OCI-LY3 (cell line): ENCODE results near the gene STAT4.

Experiments used
- H2AFZ ChIP-seq: fragments of 200-600, 300-600 bp; shearing (Covaris generic); 2 replicates; pipeline ENCODE4 v1.6.0; 2014; ENCODE audit warnings: antibody characterized with exemption, low read depth, low read length
- H3K27ac ChIP-seq: fragments of 200-600, 300-600 bp; sonication (generic); 2 replicates; pipeline ENCODE4 v1.5.1; 2014; ENCODE audit warnings: mild to moderate bottlenecking, low read length, moderate library complexity, mixed read lengths
- H3K27me3 ChIP-seq: fragments of 200-600, 300-600 bp; sonication (generic); 2 replicates; pipeline ENCODE4 v1.6.1; 2014; ENCODE audit warnings: low read depth, low read length, mixed read lengths
- H3K36me3 ChIP-seq: fragments of 200-600, 300-600 bp; sonication (generic); replicated peaks from 2 replicates; pipeline ENCODE3; 2014; ENCODE audit warnings: low read depth, low read length, mixed read lengths
- H3K4me1 ChIP-seq: fragments of 300-600, 200-600 bp; sonication (generic); 2 replicates; pipeline ENCODE4 v1.6.1; 2014; ENCODE audit warnings: low read length, mixed read lengths
- H3K4me2 ChIP-seq: fragments of 200-600, 300-600 bp; sonication (generic); 2 replicates; pipeline ENCODE4 v1.6.1; 2014; ENCODE audit warnings: low read length, mixed read lengths
- H3K4me3 ChIP-seq: fragments of 300-600, 200-600 bp; sonication (generic); 2 replicates; pipeline ENCODE4 v1.5.1; 2014; ENCODE audit warnings: antibody characterized with exemption, mild to moderate bottlenecking, low read length, moderate library complexity
- H3K79me2 ChIP-seq: fragments of 300-600, 200-600 bp; shearing (Covaris generic); 2 replicates; pipeline ENCODE4 v1.6.1; 2014; ENCODE audit warnings: mild to moderate bottlenecking, low read length, mixed read lengths
- H3K9ac ChIP-seq: fragments of 300-600, 200-600 bp; shearing (Covaris generic); 2 replicates; pipeline ENCODE4 v1.6.0; 2014; ENCODE audit warnings: mild to moderate bottlenecking, low read length, moderate library complexity
- H3K9me3 ChIP-seq: fragments of 200-600, 300-600 bp; shearing (Covaris generic); 2 replicates; pipeline ENCODE4 v1.6.1; 2014; ENCODE audit warnings: low read length, mixed read lengths; ENCODE audit not compliant: insufficient read depth
- H4K20me1 ChIP-seq: fragments of 200-600, 300-600 bp; sonication (generic); 2 replicates; pipeline ENCODE4 v1.6.1; 2016; ENCODE audit warnings: low read length, mixed read lengths; ENCODE audit not compliant: insufficient read depth
- CTCF ChIP-seq: fragments of 200-600, 300-600 bp; sonication (generic); IDR thresholded peaks from 2 replicates; pipeline ENCODE4 v1.5.1; 2014; ENCODE audit warnings: antibody characterized with exemption, low read length, low read depth
- EZH2phosphoT487 ChIP-seq: fragments of 200-600 bp; shearing (Covaris generic); IDR thresholded peaks from 2 replicates; pipeline ENCODE4 v1.6.1; 2018; ENCODE audit warnings: antibody characterized with exemption, mixed run types, low read depth

STAT4 gene

GRCh38 chr2:191155608-191156071 is 4.8 kb upstream of the STAT4 start:
- H3K4me2 ChIP-seq, result no peak overlapping the region
- no peaks in the 10 kb centered on the region for H3K79me2 ChIP-seq
- peaks cover 15% of the 10 kb centered on the region for H3K27me3 ChIP-seq
- H3K27ac ChIP-seq, result no peak overlapping the region
- H3K9ac ChIP-seq, result no peak overlapping the region
- H3K4me1 ChIP-seq, result peaks cover 7% of the 10 kb centered on the region; the same call in 1 of the 2 replicates
- TF ChIP-seq EZH2phosphoT487 (no peak), CTCF (peak; percentile 84)
- no peak overlapping the region for H3K4me3 ChIP-seq
- no peaks in the 10 kb centered on the region for H4K20me1 ChIP-seq
- no peaks in the 10 kb centered on the region for H3K36me3 ChIP-seq
- H2AFZ ChIP-seq, result no peak overlapping the region
- no peaks in the 10 kb centered on the region for H3K9me3 ChIP-seq

DNA sequence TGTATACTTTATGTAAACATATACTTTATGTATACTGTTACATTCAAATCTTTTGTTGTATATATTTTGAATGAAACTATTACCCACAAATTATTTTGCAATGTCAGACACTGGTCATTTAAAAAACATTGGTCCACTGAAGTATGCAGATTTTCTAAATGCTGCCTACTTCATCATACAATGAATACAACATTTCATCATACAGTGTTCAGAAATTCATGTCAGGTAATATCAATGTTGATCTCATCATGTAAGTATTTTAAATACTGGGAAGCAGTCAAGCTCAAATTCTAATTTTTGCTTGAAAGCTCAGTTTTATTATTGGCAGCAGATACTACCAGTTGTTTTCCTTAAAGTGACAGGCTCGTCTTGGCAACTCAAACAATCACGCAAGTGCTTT is 2.9 kb upstream of the STAT4 start:
- no peak overlapping the region for H3K4me3 ChIP-seq
- H2AFZ ChIP-seq, result no peak overlapping the region
- peaks cover 18% of the 10 kb centered on the region for H3K27me3 ChIP-seq
- TF ChIP-seq EZH2phosphoT487 (no peak), CTCF (no peak)
- H3K4me1 ChIP-seq, result peaks cover 10% of the 10 kb centered on the region
- no peak overlapping the region for H3K27ac ChIP-seq
- no peaks in the 10 kb centered on the region for H3K36me3 ChIP-seq
- H3K9me3 ChIP-seq, result no peaks in the 10 kb centered on the region
- H3K9ac ChIP-seq, result no peak overlapping the region
- no peaks in the 10 kb centered on the region for H4K20me1 ChIP-seq
- H3K79me2 ChIP-seq, result no peaks in the 10 kb centered on the region
- no peak overlapping the region for H3K4me2 ChIP-seq

- Histone ChIP-seq H3K4me2 (no peak overlapping the region), H3K4me1 (peaks cover 10% of the 10 kb centered on the region), H3K4me3 (no peak overlapping the region), H3K79me2 (no peaks in the 10 kb centered on the region), H3K36me3 (no peaks in the 10 kb centered on the region), H3K9me3 (no peaks in the 10 kb centered on the region), H3K27ac (no peak overlapping the region), H3K9ac (no peak overlapping the region), H3K27me3 (peaks cover 21% of the 10 kb centered on the region), H4K20me1 (no peaks in the 10 kb centered on the region), H2AFZ (no peak overlapping the region)
- TF ChIP-seq CTCF (no peak), EZH2phosphoT487 (no peak)
These were observed 1.9 kb upstream of the STAT4 start for GRCh38 chr2:191152482-191153240.

DNA sequence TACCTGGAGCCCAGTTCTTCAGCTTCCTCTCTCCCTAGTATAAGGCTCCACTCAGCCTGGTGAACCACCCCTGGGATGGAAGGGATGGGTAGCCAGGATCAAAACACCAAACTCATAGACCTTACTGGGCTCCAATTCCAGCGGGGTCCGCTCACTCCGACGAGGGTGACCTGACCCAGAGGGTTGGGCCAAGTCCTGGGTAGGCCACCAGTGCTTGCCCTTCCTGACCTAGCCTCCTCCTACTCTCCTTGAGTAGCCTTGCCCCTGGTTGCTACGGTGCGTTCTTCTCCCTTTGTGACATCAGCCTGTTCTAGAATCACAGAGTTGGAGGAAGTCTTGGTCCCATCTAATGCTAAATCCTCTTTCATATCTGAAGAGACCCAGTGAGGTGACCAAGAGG is 537 bp upstream of the STAT4 start:
- Histone ChIP-seq H3K9me3 (no peaks in the 10 kb centered on the region), H3K4me3 (peak overlapping the region; percentile 92), H3K9ac (peak overlapping the region; percentile 53; the same call in 1 of the 2 replicates), H3K27me3 (peaks cover 23% of the 10 kb centered on the region), H3K79me2 (no peaks in the 10 kb centered on the region), H3K27ac (no peak overlapping the region), H3K4me2 (peak overlapping the region; percentile 98), H4K20me1 (no peaks in the 10 kb centered on the region), H2AFZ (peak overlapping the region; percentile 98), H3K36me3 (no peaks in the 10 kb centered on the region), H3K4me1 (peaks cover 10% of the 10 kb centered on the region)
- no peak for TF ChIP-seq CTCF
- TF ChIP-seq EZH2phosphoT487, result no peak
